ENCODE measurements around the gene DNAI1.

DNA sequence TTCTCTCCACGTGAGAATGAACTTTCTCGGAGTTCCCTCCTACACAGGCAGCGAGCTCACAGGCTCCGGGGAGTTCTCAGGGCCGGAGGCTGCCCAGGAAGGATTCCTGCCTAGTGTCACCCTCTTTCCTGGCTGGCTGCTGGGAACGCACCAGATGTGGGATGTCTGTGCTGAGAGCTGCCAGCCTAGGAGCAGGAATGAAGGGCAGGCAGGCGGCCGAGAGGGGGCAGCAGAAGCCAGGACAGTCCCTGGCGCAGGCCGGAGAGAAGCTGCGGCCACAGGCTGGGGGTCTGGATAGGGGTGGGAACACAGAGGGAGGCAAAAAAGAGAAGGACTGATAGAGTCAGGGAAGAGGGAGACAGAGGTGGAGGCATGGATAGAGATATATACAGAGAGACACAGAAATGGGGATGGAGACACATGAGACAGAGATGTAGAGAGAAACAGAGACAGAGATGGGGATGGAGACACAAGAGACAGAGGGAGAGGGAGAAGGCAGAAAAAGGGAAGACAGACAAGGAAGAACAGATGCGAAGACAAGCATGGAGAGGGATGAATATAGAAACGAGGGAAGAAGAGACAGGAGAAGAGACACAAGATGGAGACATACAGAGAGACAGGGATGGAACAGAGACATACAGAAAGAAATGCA is 89.5 kb downstream of the DNAI1 start:
- TF ChIP-seq, protein P1, sequence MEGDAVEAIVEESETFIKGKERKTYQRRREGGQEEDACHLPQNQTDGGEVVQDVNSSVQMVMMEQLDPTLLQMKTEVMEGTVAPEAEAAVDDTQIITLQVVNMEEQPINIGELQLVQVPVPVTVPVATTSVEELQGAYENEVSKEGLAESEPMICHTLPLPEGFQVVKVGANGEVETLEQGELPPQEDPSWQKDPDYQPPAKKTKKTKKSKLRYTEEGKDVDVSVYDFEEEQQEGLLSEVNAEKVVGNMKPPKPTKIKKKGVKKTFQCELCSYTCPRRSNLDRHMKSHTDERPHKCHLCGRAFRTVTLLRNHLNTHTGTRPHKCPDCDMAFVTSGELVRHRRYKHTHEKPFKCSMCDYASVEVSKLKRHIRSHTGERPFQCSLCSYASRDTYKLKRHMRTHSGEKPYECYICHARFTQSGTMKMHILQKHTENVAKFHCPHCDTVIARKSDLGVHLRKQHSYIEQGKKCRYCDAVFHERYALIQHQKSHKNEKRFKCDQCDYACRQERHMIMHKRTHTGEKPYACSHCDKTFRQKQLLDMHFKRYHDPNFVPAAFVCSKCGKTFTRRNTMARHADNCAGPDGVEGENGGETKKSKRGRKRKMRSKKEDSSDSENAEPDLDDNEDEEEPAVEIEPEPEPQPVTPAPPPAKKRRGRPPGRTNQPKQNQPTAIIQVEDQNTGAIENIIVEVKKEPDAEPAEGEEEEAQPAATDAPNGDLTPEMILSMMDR (conservative IDR thresholded peaks at IDR 0.05) = peak; percentile 93
- no peak for TF ChIP-seq ZFX (IDR thresholded peaks at IDR 0.05)

Data from C4-2B (cell line).